Activated naive CD4-positive, alpha-beta T cell treated with Interleukin-2 at 50 U/mL for 16 hours (primary cell): ENCODE results near the gene MRNIP.

Source experiments
- DNase-seq: peaks from one replicate; pipeline ENCODE4 v3.0.0-alpha.2; 2020

Gene MRNIP

DNA sequence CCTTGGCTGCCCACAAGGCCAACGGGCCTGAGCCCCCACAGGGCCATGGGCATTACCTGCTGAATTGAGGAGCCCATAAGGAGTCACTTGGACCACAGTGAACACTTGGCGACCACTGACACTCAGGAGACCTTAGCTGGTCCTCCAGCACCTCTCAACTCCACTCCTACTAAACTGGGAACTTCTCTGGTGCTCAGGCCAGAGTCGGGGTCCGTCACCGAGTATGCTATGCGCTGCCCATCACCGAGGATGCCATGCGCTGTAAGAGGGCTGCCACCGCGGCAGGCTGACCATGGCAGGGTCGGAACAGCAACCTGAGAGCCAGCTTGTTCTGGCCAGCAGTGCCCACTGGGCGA, 38.5 kb downstream of the MRNIP start:
- DNase-seq, result no peak

DNA sequence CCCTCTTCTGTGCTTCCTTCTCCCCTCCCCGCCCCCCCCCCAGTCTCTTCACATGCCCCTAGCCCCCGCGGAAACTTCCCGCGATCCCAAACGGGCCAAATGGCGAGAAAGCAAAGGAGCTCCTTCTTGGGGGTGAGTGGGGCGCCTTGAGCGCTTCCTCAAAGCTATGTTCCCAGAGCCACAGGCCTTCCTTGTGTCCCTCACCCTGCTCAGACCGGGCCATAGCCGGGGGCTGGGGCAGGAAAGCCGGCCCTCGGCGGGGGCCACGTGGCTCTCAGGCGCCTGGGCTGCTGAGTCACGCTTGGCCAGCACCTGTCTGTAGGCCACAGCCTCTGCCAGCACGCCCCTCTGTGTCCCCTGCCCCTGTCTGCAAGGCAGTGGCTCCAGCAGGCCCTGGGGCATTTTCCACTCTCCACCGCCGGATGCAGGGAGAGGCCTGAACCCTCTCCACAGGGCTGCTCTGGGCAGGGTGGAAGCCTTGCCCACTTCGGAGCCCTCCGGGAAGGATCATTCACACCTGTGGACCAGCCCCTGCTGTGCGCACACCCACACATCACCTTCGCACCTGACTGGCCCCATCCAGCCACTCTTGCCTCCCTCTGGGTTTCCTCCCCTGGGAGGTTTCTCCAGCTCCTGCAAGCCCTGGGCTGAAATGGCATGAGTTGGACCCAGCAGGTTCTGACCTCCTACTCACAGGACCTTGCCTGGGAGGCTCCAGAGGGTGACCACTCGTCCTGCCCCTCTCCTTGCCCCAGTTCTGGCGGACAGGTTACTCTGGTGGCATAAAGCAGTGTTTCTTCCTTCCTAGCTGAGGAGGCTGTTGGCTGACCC, 39.1 kb downstream of the MRNIP start:
- peak; percentile 54 for DNase-seq

DNA sequence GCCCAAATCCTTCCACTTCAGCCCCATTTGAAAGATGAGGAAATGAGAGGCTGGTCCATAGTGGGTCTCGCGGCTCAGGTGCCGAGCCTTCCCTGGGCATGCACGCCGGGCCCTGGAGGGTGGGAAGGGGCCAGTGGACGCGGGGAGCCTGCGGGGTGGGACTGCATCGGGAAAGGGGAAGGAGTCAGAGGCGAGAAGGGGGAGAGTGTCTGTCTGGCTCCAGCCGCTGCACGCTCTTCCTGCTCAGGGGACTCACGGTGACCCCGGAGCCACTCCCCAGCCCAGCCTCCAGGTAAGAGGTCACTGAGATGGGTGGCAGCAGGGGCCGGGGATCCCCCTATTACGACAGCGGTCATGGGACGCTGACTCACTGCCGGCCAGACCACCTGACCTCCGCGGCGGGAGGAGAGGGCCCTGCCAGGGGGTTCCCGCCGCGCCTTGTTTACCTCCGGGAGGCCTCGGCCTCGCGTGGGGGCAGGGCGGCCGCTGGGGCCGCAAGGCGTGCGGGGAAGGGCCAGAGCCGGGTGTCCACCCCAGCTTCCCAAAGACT, 39.8 kb downstream of the MRNIP start:
- peak; percentile 89 for DNase-seq

DNA sequence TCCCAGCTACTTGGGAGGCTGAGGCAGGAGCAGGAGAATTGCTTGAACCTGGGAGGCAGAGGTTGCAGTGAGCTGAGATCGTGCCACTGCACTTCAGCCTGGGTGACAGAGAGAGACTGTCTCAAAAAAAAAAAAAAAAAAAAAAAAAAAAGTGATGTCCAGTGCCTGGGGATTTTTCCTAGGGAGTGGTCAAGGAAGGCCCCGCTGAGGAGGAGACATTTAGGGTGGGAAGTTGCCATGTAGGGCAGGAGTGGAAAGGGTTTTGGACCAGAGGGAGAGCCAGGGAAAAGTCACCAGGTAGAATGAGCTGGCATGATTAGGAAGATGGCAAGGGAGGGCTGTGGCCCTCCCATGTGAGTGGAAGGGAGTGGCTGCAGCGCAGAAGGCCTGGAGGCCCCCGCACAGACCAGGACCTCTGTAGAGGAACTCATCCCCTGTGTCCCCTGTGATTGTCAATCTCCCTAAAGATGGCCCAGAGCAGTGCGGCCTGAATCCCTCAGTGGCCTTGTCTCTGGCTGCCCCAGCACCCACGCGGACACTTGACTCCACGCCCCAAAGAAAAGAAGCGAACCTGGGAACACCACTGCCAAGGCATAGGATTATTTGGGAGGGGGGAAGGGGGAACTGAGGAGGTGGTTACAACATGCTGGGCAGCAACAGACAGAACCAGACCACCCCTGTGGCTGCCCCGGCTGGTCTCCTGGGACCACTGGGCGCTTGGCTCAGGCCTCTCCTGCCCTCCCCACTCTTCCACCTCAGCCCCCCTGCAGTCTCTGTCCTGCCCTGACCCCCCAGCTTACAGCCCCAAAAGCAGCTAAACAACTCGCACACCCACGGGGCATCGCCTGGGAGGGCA, 40.5 kb downstream of the MRNIP start:
- DNase-seq, result no peak

DNA sequence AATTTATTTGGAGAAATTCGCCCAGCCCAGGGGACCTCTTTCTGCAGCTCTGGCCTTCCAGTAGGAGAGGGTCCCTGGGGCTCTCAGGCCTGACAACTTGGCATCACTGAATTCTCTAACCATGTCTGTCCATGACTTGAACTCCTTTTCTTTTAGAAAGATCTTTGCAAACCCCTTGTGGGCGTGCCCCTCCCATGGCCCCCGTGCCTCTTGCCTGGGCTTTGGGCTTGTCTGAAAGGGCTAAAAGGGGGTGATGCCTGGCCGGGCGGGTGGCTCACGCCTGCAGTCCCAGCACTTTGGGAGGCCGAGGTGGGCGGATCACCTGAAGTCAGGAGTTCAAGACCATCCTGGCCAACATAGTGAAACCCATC, 41.2 kb downstream of the MRNIP start:
- DNase-seq, result no peak

DNA sequence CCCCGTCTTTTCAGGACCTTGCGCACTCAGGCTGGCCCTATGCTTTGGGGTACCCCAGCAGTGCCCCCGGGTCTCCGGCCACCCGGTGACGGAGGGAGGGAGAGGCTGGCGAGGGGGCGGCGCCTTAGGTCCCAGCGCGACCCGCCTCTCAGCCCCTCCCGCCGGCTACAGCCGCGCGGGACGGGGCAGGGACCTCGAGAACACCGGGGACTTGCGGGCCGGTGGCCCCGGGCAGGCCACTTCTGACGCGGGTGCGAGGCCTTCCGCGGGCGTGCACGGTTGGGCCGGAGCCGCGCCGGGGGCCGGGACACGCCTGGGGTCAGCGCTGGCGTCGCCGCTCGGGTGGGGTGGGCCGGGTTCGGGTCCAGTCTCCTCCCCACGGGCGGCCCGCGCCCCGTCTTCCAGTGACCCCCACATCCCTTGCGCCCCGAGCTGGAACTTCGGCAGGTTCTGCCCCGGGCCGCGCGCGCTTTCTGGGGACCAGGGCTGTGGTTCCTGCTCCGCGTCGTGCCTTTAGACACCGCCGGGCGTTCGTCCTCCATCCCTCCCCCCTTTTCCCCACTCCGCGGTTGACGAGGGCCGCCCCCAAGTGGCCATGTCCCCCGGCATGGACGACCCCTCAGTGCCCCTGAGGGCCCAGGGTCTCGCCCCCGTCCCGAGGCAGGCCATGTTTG, 41.7 kb downstream of the MRNIP start:
- no peak for DNase-seq

DNA sequence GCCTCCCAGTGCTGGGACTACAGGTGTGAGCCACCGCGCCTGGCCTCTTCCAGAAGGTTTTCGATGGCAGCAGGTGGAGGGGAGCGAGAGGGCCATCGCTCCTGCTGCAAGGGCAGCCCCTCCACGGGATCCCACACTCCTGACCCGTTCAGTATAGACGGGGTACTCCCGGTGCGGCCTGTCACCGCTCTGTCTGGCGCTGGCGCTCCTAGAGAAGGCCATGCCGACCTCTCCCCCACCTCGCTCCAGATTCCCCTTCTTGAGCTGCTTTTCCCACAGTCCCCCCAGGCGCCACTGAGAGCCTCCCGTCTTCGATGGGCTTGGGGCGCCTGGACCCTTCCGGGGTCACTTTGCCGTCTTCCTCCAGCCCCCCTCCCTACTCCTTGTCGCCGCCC, 42.2 kb downstream of the MRNIP start:
- DNase-seq, result no peak

DNA sequence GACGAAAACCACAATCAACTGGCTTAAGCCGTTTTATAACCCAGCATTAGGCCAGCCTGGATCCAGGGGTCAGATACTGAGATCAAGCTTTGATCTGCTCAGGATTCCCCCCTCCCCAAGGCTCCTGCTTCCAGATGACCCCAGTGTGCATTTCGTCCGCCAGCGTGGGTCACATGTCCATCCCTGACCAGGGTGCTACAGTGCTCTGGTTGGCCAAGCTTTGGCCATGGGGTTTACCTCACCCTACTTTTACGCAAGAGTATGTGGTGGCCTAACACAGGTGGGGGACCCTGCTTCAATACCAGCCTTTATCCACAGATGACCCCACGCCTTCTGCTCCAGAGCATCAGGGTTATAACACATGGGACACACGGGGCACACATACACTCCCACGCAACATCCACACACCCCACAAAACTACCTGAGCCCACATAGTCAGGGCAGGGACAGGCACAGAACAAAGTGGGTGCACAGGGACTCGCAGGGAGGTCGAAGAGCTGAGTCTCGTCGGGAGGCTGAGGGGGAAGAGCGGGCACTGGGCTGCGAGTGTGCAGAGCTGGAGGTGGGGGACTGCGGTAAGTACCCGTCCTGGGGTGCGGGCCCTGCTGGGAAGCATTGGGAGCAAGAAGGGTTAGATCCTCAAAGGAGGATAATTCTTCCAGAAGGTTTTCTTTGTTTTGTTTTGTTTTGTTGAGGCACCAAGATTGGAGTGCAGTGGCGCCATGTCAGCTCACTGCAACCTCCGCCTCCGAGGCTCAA, 42.9 kb downstream of the MRNIP start:
- no peak for DNase-seq

DNA sequence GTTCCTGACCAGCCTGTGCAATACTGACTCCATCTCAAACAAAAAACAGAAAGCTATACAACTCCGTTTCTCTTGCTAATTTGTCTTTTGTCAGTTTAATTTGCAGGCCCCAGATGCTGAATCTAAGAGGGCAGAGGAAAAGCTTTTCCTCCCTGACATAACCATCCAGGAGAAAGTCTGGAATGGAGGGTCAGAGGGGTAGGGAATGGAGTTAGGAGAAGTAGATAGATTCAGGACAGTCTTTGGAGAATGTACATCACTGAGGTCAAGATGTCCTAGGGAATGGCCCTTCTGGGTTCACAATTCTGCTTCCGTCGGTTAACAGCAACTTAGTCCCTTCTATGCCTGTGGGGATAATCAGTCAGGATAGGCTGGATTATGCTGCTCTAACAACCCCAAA, 44.5 kb downstream of the MRNIP start:
- no peak for DNase-seq

DNA sequence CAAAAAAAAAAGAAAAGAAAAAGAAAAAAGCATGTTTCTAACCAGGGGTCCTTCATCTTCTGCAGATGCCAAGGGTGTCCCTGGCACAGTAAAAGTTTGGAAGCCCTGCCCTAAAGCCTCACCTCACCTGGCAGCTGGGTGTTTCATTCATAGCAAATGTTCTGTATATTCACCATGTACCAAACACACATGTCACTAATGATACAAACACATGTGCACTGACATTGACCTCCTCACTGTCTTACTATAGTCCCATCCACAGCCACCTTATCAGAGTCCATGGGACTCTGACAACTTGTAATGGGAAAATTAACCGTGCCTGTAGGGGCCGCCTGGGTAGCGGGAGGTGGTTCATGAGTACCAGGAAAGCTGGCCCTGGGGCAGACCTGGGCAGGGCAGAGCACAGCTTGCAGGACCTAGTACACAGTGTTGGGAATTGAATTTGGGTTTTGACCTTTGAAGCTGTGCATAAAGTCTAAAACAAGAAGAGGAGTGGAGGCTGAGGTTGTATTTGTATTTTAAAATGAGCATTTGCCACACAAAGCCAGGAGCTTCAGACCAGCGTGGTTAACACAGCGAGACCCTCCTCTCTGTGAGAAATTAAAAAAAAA, 45.5 kb downstream of the MRNIP start:
- DNase-seq, result no peak

DNA sequence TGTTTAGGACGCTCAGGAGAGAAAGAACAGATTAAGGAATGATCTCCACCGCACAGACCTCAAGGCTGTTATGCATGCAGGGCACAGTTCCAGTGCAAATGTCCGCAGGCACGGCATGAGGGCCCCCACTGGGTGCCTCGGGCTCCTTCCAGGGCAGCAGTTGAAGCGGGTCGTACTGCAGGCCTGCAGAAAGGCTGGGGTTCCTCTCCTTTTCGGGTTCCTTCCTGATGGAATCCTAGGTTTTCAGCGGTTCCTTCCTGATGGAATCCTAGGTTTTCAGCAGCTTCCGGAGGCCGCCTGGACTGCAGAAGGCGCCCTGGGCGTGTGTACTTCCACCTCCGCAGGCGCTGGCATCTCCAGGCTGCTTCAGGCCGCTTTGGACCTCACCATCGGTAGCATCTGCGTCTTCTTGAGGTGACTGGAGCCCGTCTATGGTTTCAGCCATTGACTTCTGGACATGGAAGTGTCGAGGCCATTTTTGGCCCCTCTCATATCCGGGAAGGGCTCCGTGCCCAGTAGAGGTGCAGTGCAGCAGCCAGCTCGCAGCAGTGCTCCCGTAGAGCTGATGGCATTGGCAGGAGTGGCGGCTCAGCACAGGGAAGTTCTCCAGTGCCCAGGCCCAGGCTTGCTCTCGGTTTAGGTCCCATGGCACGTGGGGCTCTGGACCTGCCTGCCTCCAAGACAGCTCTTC, 46.3 kb downstream of the MRNIP start:
- no peak for DNase-seq

DNA sequence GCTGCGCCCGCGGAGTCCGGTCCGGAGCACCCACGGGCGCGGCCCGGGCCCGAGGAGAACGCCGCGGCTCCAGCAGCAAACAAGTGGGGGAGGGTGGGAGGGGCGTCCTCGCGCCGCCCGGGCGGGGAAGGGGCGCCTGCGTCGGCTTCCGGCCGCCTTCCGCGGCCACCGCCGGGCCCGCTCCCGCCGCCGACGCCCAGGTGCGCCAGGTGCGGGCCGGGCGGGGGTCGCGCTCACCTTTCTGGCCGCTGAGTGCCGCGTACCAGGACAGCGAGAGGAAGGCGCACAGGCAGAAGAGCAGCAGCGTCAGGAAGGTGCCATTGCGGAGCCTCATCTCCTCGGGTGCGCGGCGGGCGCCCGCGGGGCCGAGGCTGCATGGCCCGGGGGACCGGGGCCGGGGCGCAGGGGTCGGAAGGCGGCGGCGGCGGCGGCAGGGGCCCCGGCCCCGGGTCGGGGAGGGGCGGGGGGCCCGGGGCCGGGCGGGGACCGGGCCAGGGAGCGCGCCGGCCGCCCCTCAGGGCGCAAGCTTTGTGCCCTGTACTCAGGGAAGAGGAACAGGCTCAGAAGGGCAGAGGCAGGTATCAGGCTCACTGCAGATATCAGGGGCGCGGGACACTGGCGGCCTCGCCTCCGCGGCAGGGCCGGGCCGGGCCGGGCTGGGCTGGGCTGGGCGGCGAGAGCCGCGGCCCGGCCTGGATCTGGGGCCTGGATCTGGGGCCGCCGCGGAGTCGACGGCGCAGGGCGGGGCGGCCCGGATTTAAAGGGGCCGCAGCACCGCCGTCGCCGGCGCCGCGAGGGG, 52.2 kb downstream of the MRNIP start, which contains the start of gene MGAT4B:
Gene MGAT4B, minus strand, starts transcription at position 617 of the 799 bp plus-strand sequence. Its CDS starts 283 bp downstream, at position 334.
- DNase-seq, result peak; percentile 68

DNA sequence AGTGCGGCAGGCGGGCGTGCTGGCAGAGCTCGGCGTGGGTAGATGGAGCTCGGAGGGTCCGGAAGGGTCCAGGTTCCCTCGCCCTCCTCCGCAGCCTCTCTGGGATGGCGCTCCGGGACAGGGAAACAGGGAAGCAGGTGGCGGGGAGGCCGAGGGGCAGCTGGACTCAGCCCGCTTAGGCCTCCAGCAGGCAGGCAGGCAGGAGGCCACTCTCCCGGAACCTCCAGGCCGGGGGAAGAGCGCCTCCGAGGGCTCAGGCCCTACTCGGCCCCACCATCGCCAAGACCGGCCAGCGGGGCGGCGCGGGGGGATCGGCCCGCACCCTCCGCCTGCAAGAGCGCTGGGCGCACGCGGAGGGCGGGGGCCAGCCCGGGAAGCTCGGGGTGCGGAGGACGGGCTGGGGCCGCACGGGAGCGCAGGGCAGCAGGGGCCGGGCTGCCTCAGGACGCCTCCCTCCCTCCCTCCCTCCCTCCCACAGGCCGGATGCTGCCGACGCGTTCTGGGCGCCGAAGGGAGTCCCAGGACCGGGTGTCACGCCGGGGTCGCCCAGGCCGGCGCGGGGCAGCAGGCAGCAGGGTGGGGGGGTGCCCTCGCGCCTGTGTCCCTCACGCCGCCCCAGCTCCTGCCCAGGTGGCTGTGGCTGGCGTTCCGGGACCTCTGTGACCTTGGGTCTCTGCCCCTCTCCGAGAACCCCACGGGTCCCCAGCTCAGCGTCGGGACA, 52.9 kb downstream of the MRNIP start:
- DNase-seq, result peak; percentile 37

DNA sequence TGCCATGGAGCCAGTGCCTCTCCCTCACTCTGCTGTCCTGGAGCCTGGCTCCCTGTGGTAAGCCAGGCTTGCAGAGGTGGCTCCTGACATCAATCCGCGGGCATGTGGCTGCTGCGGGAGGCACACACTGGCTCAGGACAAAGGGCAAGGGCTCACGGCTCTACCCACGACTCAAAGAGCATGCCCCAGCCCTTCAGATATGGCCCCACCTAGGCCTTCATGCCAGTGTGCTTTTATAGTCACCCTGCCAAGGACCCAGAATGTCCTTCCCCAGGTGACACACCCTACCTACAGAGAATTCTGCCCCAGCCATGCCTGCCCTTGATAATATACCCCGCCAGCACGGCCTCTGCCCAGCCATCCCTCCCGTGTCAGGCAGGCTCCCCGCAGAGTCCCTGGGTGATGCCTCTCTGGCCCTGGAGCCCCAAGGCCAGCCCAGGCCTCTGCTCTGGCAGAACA, 53.5 kb downstream of the MRNIP start:
- no peak for DNase-seq

DNA sequence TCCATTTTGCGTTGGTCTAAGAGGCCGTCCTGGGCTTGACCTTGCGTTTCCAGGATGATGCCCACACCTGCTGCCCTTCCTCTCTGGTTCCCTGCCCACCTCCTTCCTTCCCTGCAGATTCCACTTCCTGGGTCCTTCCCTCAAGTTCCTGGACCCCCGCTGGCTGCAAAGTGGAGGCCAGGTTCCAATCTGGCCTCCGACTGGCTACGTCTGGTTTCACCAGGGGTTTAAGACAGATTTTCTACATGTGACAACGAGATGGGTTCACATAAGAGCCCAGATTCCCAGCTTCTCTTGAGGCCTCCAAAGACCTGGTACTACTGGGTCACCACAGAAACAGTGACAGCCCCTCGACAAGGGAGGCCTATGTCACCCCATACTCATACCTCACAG, 54.1 kb downstream of the MRNIP start:
- no peak for DNase-seq

DNA sequence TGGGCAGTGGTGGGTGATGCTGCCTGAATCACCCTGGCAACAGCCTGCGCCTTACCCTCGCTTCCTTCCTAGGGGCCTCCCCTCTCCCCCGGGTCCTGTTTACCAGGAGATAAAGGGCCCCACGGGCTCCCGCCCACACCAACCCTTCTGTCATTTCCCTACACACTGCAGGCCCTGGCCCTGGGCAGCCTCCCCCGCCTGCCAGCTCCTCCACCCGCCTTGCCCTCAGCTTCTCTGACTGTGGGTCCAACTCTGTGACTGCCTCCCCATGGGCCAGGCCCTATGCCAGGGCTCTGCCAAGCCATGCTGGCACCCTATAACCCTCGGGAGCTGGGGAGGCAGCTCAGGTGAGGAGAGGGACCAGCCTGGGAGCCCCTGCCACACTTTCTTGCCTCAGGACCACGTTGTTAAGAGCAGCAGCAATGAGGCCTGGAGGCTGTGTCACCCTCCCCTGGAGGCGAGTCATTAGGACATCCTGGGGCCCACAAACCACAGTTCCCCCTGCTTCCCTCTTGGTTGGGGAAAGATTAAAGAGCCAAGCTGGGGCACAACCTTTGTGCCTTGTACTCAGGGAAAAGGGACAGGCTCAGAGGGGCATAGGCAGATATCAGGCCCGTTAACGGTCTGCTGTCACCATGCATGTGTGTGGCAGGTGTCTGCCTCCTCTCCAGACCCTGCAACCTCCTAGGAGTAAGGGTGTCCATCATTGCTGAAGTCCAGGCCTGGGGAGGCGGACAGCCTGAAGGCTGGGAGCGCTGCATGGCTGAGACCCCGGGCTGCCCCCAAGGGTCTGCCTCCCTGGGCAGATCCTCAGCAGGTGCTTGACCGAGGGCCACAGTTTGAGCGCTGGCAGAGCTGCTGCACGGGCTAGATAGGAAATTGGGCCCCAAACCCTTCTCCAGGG, 54.7 kb downstream of the MRNIP start:
- DNase-seq, result peak; percentile 66

DNA sequence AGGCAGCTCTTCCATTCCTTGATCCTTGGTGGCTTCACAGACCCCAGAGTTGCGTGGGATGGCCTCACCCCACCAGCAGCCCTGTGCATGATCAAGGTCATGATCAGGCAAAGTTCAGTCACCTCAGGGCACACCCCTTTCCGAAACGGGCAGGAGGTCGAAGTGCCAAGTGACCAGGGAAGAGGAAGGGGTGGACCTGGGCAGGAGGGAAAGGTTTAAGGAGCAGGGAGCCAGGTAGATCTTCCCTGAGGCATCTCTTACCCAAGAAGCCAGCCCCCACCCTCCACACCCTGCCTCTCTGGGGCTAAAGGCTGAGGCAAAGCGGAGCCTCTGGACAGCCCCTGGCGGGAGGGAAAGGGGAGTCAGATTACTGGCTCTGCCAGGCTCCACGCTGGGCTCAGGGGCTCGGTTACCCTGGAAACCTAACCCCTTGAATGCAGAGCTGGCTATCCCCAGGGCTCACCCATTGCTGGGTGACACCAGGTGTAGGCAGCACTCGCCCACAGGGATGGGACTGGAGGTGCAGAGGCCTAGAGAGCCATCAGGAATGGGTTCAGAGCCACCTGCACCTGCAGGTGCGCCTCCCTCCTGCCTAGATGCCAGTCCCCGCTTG, 55.6 kb downstream of the MRNIP start:
- no peak for DNase-seq

DNA sequence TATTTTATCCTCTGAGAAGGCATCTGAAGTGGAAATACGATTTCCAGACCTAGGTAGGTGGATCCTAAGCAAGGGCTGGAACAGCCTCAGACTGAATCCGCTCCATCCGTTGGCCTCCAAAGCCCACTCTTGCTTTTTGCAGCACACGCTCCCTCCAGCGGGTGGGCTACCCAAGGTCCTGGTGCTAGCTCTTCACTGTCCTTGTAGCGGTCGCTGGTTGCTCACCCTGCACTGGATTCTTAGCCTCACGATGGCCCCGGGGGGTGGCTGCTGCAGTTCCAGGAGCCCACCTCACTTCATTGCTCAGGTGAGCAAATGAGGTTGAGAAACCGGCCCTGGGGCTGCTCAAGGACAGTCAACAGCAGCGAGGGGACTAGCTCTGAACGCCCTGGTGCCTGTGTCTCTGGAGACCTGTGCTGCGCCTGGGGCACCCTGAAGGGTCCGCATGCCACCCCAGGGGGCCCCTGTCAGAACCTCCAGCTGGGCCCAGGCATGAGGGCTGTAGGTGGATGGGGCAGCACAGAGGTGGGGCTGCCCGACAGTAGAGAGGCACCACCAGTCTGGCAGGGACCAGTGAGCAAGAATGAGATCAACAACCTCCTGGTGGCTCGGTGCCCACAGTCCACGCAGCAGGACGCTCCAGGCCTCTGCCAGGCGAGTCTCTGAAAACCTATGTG, 56.3 kb downstream of the MRNIP start:
- DNase-seq, result no peak
